Astrocyte of the hippocampus (primary cell): Measurements from ENCODE around the gene PHACTR1.

Experiments
- DNase-seq: peaks from one replicate; pipeline ENCODE4 v3.0.0; 2011; ENCODE audit warnings: low read depth, low spot score

PHACTR1 gene

DNA sequence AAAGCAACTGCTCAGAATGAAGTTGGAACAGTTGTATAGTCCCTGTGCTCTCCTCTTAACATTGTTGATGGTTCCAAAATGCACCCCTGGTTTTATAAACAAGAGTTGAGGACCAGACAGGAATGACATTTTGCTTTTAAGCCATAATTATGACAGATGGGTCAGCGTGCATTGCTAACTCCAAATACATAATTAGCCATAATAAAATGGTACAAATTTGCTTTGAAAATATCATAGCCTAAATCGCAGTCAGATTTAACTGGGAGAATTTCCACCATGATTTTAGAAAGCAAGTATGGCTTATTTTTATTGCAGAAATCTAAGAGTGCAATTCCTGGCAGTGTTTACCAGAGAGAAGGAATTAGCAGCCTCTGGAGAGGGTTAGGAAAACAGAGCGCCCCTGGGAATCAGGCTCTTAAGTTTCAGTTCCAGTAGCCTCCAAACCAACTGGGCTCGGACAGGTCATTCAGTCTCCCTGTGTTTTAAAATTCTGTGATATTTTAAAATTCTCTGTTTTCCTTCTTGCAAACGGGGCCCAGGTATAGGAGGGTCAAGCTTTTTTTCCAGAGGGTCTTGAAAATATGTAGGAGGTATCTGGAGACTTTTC is 309.4 kb downstream of the PHACTR1 start:
- DNase-seq, result no peak

DNA sequence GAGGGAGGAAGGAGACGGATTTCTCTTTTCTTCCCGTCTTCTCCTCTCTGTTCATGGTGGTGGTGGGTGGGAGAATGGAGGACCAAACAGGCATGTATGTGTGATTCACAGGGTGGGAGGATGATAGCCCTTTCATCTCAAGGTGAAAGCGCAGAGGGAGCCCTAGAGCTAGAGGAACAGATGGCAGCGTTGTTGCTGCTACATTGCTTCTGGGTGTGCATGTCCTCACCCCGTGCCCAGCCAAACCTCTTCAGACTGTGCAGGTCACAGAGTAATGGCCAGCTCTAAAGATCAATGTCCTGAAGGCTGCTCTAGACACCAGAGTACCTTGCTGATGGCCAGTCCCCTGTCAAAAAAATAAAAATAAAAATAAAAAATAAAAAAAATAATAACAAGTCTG is 310.0 kb downstream of the PHACTR1 start:
- DNase-seq, result no peak

DNA sequence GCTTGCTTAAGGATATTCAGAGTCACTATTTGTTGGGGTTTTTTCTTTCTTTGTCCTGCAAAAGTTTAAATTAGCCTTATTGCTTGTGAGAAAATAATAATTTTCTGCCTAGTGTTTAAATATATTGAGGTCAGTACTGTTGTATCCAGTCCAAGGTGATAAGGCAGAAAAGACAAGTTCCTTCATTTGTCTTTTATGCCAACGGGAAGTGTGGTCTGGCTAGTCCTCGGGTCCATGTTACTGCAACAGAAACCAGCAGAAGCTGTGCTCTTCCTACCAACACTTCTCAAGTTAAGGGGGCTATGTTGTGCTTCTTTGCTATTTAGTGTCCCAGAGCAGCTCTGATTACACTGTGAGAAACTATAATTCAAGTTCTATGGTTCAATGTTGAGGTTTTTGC is 310.6 kb downstream of the PHACTR1 start:
- no peak for DNase-seq

DNA sequence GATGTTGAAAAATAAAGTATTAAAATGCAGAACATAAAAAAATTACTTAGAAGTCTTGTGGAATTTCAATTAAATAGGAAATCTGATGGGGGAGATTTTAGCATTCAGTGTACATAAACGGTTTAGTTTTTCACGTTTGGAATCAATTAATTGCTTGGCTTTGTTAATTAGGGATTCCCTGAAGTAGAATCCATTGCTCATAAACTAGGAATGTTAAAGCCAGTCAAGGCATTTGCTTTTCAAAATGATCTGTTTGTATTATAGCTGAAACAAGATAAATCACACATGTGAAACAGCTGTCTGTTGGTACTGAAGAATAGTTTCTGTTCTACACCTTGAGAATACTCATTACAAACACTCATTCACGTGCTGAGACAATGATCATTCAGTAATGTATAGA is 313.8 kb downstream of the PHACTR1 start:
- DNase-seq, result no peak

DNA sequence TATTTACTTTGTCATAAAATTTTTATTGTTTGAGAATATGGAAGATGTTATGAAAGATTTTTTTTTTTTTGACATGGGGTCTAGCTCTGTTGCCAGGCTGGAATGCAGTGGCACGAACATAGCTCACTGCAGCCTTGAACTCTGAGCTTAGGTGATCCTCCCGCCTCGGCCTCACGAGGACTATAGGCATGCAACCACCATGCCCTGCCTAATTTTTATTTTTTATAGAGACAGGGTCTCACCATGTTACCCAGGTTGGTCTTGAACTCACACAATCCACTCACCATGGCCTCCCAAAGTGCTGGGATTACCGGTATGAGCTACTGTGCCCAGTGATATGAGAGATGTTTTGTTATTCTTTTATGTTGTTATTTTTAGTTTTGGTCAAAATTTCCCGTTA is 316.0 kb downstream of the PHACTR1 start:
- DNase-seq, result no peak

DNA sequence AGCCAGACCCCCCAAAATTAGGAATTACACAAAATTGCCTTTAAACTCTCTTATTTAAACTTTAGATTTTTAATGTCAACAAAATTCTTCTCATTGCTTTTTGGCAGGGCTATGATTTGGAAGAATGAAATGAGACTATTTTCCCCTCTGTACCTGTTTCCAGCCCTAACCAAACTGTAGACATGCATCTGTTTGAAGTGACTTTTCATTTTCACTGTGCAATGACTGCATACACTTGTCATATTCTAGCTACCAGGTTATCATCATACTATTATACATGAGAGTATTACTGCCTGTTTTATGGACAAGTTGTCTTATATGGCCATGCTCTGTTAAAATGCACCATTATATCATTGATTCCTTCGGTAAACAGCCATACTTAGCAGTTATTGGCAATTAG is 316.6 kb downstream of the PHACTR1 start:
- no peak for DNase-seq

DNA sequence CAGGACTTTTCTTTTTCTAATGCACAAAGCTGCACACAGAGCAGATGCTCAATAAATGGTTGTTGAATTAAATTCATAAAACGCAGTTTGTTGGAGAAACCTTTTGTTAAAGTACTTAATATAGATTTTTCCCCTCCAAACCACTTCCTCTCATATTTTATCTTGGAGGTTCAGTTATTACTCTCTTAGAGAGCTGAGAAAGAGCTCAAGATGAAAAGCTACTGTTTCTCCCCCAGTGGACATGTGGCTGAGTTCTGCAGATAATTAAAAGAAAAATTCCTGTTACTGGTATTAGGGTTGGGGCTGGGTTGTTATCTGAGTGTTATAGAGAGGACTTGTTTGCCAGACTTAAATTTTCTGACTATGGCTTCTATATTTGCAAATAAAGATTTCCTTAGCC is 317.7 kb downstream of the PHACTR1 start:
- DNase-seq, result no peak

DNA sequence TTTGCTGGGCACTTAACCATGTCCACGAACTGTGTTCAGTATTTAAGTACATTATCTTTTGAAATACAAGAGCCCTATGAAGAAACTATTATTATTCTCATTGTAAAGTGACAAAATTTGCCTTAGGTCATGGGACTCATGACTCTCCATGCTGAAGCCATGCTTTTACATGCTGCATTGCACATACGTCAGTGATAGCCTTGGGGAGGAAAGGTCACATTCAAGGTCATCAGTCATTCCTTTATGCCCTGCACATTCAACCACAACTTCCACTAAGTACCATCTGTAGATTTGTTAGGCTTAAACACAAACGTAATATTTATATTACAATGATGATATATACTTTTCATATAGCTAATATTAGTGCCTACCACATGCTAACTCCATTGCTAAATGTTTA is 319.0 kb downstream of the PHACTR1 start:
- DNase-seq, result no peak

DNA sequence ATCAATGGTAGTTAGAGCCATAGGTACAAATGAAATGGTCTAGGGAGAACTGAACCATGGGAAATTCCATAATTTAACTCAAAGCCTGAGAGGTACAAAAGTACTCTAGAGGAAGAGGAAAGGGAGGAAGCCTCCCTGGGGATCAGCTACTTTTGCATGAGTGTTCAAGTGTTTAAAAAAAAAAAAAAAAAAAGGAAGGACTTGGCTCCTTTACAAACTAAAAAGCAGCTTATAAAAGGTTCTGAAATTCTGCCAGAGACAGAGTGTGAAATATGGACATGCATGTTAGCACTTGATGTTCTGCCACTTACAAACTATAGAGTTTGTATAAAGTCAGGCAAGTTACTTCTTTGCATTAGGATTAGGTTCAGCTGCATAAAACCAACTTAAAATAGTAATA is 321.7 kb downstream of the PHACTR1 start:
- DNase-seq, result no peak

DNA sequence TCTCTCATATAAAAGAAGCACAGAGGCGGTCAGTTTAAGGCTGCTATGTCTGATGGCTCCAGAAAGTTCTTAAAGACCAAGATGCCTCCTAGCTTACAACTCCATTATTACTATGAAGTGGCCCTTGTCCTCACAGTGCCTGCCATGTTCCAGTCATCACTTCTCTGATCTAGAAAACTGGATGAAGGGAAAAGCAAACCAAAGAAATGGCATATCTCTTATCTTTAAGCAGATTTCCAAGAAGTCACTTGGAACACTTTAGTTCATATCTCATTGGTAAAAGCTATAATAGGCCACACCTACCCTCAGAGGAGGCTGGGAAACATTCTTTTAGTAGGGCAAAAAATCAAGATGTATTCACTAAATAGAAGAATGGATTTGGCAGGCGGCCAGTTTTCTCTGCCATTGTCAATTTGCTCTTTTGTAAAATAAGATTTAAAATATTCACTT is 322.2 kb downstream of the PHACTR1 start:
- no peak for DNase-seq

DNA sequence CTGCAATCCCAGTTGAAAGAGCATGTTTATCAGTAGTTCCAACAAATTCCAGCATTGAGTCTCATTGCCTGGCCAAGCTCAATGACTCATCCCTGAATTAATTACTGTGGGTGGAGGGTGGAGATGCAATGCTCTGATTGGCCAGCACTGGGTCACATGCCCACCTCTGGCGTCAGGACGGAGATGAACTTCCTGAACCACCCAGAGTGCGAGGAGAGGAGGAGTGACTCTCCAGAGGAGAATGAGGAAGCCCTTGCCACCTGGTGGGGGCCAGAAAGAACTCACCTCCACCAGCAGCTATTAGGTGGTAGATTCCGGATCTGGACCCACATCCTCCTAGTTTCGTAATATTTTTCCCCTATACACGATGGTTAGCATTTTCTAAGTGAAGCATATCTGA is 327.8 kb downstream of the PHACTR1 start:
- peak; percentile 56 for DNase-seq

DNA sequence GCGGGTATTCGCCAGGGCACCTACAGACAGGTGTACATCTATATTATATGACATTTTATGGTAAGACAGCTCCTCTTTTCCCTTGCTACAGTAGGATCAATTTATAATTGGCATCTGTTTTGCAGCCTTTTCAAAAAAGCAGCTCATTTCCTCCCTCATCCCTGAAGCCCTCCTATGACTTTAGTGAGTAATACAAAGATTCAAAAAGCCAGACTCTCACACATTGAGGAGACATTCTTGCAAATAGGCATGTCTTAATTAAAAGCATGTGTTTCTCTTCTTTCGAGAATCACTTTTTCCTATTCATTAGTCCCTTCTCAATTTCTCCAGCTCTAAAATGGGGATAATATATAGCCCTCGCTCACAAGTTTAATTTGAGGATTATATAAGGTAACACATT is 328.3 kb downstream of the PHACTR1 start:
- DNase-seq, result no peak

DNA sequence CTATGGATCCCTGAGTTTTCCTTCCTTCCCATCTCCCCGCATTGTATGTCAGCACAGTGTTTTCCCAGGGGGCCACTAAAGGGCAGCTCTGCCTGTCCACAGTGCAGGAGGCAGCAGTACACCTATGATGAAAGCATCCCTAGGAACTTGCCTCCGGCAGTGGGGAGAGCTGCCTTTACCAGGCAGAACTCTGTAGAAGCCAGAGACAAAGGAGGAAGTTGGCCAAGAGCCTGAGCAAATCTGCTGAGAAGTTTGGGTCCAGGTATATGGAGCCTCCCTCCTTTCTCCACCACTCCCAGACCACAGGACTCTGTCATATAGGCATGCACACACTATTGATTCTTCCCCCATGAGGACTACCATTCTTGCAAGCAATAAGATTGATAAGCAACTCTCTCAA is 329.1 kb downstream of the PHACTR1 start:
- DNase-seq, result no peak

DNA sequence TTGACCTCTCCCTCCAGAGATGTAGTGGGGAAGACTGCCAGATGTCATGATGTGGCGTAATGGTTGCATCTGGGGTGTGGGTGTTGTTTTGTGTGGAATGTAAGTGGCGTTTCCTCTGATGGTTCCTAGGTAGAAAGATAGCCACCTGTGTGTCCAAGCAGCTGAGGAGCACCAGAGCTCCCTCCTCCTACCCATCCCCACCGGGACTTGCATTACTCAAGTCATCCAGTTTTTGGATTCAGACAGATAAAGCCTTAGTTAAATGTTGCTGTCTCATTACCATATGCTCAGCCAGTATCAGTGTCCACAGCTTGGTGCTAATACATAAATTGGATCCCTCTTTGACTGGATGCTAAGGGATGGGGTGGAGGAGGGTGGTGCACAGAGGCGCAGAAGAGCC is 329.5 kb downstream of the PHACTR1 start:
- no peak for DNase-seq

DNA sequence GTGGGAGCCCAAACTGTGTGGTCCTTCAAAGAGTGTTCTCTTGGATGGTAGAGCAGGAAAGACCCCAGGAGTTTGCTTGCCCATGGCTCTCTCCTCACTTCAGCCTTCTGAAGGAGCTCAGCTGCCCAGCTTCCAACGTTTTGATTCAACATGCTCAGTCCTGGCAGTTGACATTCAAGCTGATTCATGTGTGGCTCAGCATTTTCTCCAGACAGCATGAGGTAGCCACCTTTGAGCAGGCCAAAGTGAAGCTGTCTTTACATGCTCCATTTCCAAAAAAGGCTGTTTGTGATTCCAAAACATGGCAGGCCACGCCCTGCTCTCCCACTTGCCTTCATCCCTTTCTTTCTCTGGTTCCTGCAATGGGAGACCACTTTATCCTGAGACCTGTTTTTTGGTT is 331.5 kb downstream of the PHACTR1 start:
- no peak for DNase-seq

DNA sequence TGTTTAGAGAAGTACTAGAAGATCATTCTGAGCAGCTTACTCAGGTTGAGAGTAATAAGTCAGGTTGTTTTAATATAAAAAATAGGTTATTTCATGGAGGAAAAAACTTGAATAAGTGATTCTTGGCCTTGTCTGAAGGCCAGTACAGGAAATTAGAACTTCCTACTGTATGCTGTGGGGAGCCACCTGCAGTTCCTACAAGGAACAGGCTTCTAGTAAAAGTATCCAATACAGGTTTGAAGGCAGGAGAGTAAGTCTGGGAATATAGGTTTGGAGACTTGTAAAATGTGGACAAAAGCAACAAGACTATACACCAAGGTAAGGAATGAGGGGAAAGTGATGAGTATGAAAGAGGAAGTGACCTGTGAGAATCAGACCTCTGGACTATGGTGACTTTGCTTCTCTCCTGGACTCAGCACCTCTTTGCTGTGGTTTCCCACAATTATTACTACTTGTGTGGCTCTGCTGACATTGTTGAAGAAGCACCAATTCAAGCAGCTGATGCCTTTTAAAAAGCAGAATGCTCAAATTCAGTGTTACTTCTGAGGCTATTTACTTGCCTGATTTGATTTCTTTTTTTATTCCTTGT is 333.2 kb downstream of the PHACTR1 start:
- DNase-seq, result no peak

DNA sequence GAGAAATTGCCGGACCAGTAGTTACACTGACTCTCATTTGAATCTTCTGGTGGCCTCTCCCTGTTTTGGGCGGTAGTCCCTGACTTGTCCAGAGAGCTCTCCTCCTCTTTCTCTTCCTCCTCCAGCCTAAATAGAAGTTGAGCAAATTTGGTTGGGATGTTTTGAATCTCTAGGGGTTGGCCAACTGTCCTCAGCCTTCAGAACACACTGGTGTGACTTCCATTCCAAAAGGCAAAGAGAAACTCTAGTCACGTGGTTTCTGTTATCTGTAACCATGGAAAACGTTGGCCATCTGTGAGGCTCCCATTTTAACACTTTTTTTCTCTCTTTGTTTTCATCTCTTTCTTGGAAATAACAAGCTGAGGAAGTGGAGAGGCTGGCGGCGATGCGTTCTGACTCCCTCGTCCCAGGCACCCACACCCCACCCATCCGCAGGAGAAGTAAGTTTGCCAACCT is 336.5 kb downstream of the PHACTR1 start:
- DNase-seq, result no peak

DNA sequence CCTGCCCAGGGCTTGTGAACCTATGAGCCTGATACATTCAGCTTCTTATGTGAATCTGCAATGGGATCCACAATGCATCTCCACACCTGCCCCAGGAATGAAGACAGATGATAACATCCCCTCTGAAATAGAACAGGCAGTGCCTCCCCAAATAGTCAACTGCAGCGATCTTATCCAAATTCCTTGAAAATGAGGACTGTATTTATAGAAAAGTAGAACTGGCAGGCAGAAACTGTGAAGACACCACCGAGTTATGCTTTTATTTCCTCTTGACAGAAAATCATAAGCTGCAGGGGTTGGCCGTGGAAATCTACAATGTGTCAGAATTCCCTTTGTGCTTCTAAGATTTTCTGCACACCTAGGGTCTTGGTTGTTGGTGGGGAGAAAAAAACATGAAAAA is 341.5 kb downstream of the PHACTR1 start:
- no peak for DNase-seq

DNA sequence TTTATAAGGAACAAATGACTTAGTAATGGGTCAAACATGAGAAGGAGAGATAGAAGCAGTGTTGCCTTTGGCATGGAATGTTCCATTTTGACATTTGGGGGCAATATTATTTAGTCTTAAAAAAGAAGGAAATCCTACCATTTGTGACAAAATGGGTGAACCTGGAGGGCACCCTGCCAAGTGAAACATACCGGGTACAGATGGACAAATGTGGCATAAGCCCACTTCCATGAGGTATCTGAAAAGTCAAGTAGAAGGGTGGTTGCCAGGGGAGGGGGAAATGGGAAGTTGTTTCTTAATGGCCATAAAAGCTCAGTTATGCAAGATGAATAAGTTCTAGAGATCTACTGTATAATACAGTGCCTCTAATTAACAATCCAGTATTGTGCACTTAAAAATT is 342.5 kb downstream of the PHACTR1 start:
- DNase-seq, result no peak

DNA sequence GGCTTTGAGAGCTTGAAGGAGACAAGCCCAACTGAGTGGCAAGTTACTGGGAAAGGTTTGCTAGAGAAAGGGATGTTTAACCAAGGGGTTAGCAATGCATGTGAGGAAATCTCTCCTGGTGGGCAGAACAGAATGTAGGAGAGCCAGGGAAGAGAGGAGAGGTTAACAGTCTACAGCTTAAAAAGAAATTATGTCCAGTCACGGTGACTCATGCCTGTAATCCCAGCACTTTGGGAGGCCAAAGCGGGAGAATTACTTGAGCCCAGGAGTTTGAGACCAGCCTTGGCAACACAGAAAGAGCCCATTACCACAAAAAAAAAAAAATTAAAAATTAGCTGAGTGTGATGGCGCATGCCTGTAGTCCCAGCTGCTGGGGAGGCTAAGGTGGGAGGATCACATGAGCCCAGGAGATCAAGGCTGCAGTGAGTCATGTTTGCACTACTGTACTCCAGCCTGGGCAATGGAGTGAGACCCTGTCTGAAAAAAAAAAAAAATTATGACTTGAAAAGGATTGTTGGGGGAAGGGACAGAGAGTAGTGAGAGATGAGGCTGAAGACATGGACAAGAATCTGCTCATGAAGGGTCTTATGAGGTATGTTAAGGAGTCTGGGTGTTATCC is 346.8 kb downstream of the PHACTR1 start:
- no peak for DNase-seq

DNA sequence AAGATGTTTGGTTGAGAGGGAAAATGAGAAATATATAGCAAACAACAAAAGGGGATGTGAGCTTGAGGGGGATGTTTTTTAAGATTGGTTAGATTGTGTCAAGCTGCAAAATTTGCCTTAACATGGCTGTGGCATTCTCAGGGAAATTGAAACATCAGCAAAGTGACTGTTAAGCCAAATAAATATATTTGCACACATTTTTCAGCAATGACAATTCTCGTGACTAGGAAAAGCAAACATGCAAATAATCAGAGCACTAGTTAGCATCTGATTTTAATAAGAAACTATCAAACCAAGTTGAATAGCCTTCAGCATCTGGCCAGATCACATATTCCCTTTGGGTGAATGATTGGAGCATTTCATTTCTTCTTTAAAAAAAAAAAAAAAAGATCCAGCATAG is 349.0 kb downstream of the PHACTR1 start:
- DNase-seq, result no peak

DNA sequence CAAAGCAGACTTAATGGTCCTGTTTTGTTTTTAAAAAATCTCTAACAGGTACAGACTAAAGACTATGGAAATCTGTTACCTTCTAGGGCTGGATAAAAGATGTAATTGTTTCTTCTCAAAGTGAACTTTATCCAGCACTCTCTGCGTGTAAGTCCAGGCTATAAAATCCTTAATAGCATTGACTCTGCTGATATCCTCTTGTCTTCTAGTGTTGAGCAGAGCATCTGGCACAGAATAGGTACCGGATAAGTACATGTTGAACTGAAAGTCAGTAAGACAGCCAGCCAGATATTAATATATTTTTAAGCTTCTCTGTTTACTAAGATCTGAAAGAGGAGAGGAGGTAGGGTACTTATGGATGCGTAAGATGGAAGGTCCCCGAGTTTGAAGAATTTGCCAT is 349.5 kb downstream of the PHACTR1 start:
- DNase-seq, result no peak

DNA sequence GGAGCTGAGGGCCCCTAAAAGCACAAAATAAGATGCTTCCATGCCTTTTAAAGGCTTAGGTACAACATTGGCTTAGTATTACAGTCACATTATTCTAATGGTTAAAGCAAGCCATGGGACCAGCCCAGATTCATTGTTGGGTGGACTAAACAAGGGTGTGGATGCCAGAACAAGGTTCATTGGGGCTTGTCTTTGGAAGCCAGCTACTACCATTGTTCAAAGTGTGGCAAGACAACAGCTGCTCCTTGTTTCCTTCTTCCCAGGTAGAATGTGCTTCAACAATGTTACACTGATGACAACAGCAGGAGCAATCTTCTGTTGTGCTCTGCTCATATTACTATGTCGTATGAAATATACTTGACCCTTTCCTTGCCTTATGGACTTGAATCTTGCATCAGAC is 350.3 kb downstream of the PHACTR1 start:
- DNase-seq, result no peak
